HEK293T (cell line): ENCODE data around the gene CHCHD4.
"Not testable (repeated sequence)": the region's sequence is repeated elsewhere in the genome, so short reads cannot be mapped to it uniquely, and the experiment has no call there.

ENCODE experiments used
- CTCF ChIA-PET: fragments of 350-600 bp; formaldehyde crosslinking; extraction: SDS; loops from one replicate; lab custom pipeline; 2021; ENCODE audit warnings: antibody characterized with exemption, inconsistent platforms; lab: Yijun Ruan, JAX
- POLR2A ChIA-PET: fragments of 350-600 bp; formaldehyde crosslinking; extraction: SDS; loops from one replicate; lab custom pipeline; 2020; ENCODE audit warnings: antibody characterized with exemption, inconsistent platforms; lab: Yijun Ruan, JAX
- DNase-seq: peaks from one replicate; pipeline ENCODE4 v3.0.0; 2012; ENCODE audit warnings: mixed read lengths; ENCODE audit errors: extremely low spot score
- ARNT ChIP-seq: fragments of 450-650 bp; IDR thresholded peaks from 2 replicates; pipeline ENCODE4 v1.6.1; 2017; ENCODE audit warnings: mild to moderate bottlenecking
- BHLHE40 ChIP-seq: fragments of 450-650 bp; IDR thresholded peaks from 2 replicates; pipeline ENCODE4 v1.6.1; 2016; ENCODE audit warnings: mild to moderate bottlenecking, moderate library complexity, borderline replicate concordance
- CTBP1 ChIP-seq: fragments of 450-650 bp; IDR thresholded peaks from 2 replicates; pipeline ENCODE4 v1.6.1; 2016; ENCODE audit warnings: borderline replicate concordance
- ELF4 ChIP-seq: fragments of 450-650 bp; IDR thresholded peaks from 2 replicates; pipeline ENCODE4 v1.6.1; 2017; ENCODE audit warnings: antibody characterized with exemption
- FOXA1 ChIP-seq: fragments of 450-650 bp; IDR thresholded peaks from 2 replicates; pipeline ENCODE4 v1.6.1; 2016; ENCODE audit warnings: mild to moderate bottlenecking
- FOXK2 ChIP-seq: fragments of 450-650 bp; IDR thresholded peaks from 2 replicates; pipeline ENCODE4 v1.6.1; 2016; ENCODE audit warnings: mild to moderate bottlenecking
- FOXM1 ChIP-seq: fragments of 450-650 bp; IDR thresholded peaks from 2 replicates; pipeline ENCODE4 v1.6.1; 2017; ENCODE audit warnings: mild to moderate bottlenecking, borderline replicate concordance
- HDGF ChIP-seq: fragments of 450-650 bp; IDR thresholded peaks from 2 replicates; pipeline ENCODE4 v1.6.1; 2017; ENCODE audit warnings: antibody characterized with exemption, borderline replicate concordance
- L3MBTL2 ChIP-seq: fragments of 450-650 bp; conservative IDR thresholded peaks from 2 replicates; pipeline ENCODE4 v1.6.1; 2016; ENCODE audit warnings: mild to moderate bottlenecking
- LEF1 ChIP-seq: fragments of 450-650 bp; IDR thresholded peaks from 2 replicates; pipeline ENCODE4 v1.6.1; 2017; ENCODE audit warnings: mild to moderate bottlenecking, borderline replicate concordance
- NFRKB ChIP-seq: fragments of 450-650 bp; IDR thresholded peaks from 2 replicates; pipeline ENCODE4 v1.6.1; 2016; ENCODE audit warnings: mild to moderate bottlenecking, moderate library complexity
- SP1 ChIP-seq: fragments of 450-650 bp; IDR thresholded peaks from 2 replicates; pipeline ENCODE4 v1.6.1; 2017
- SUZ12 ChIP-seq: fragments of 450-650 bp; IDR thresholded peaks from 2 replicates; pipeline ENCODE4 v1.6.1; 2016; ENCODE audit warnings: mild to moderate bottlenecking
- TARDBP ChIP-seq: fragments of 450-650 bp; IDR thresholded peaks from 2 replicates; pipeline ENCODE4 v1.6.1; 2016
- ZNF384 ChIP-seq: fragments of 450-650 bp; IDR thresholded peaks from 2 replicates; pipeline ENCODE4 v1.6.1; 2016
- TF ChIP-seq, protein P1 (sequence below): fragments of 450-650 bp; IDR thresholded peaks from 2 replicates; pipeline ENCODE4 v1.6.1; 2016

Gene CHCHD4

DNA sequence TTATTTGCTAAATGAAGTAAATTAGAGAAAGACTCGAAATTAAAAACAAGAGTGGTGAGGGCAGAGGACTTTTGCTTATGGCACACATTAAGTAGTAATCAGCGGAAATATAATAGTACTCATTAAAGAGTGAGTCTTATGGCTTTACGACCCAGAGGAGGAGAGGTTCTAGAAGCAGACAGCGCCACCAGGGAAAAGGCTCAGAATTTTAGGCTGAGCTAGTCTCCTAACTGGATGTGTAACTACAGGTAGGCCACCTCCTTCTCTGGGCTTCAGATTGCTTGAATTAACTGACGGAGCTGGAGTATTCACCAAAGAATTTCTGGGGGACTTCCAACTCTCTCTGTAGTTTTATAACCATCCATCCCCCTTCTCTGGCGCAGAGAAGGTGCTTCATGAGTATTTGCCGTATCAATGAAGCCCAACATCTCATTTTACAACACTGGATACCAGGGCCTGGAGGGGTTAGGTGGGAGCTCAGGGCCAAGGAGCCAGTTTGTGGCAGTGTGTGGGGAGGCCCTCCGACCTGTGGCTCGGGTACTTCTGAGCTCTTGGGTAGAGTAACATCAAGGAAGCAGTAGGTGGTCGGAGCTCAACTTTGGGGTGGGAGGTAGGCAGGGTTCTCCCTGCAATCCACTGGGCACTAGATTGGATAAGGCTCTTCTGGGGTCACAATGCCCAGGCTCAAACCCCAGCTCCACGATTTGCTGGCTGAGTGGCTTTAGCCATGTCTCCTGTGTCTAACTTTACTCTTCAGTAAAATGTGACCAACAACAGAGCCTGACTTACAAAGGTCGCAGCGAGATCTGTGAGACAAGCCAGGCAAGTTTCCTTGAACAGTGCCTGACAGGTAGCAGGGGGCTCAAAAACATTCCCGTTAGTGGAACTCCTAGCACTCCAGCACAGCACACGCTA lies 1.1 kb downstream of the CHCHD4 start:
- DNase-seq = no peak
- ChIA-PET CTCF (interaction anchor here (1.1 kb wide), 1 partner anchor 227 kb away, joined by 3 read pairs; no protein-coding TSS in a partner anchor), POLR2A (interaction anchor here (1.0 to 1.6 kb wide), 3 partner anchors 10 to 55 kb away, joined by 4 to 6 read pairs (median 5); partner anchors contain the start of genes LSM3 and XPC)
- TF ChIP-seq FOXA1 = no peak
- TF ChIP-seq BHLHE40 = no peak
- no peak for TF ChIP-seq L3MBTL2
- no peak for TF ChIP-seq SUZ12
- no peak for TF ChIP-seq SP1
- TF ChIP-seq ELF4 = no peak
- no peak for TF ChIP-seq CTBP1
- no peak for TF ChIP-seq HDGF
- TF ChIP-seq FOXK2 = no peak
- TF ChIP-seq ZNF384 = no peak
- no peak for TF ChIP-seq TARDBP
- no peak for TF ChIP-seq ARNT
- TF ChIP-seq, protein P1, sequence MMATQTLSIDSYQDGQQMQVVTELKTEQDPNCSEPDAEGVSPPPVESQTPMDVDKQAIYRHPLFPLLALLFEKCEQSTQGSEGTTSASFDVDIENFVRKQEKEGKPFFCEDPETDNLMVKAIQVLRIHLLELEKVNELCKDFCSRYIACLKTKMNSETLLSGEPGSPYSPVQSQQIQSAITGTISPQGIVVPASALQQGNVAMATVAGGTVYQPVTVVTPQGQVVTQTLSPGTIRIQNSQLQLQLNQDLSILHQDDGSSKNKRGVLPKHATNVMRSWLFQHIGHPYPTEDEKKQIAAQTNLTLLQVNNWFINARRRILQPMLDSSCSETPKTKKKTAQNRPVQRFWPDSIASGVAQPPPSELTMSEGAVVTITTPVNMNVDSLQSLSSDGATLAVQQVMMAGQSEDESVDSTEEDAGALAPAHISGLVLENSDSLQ = no peak
- no peak for TF ChIP-seq LEF1
- no peak for TF ChIP-seq FOXM1
- no peak for TF ChIP-seq NFRKB

DNA sequence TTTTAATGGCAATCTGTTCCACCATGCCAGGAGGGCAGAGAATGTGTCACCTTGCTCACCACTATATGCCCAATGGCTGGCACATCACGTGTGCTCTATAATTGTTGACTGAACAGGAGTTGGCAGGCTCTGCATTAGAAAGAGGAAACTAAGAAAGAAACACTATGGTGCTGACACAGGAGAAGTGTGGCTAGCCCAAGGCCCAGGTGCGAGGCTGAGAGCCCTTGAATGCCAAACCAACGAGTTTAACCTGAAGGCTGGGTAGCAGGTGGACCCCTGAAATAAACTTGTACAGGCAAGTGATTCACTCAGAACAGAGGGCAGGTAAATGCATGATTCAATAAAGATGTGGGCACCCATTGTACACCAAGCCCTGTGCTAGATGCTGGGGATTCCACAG lies 2.4 kb downstream of the CHCHD4 start:
- TF ChIP-seq FOXA1 = no peak
- no peak for TF ChIP-seq TARDBP
- TF ChIP-seq HDGF = no peak
- no peak for TF ChIP-seq ZNF384
- no peak for TF ChIP-seq FOXK2
- TF ChIP-seq NFRKB = no peak
- TF ChIP-seq, protein P1 = no peak
- no peak for TF ChIP-seq SUZ12
- TF ChIP-seq ELF4 = no peak
- no peak for TF ChIP-seq LEF1
- no peak for TF ChIP-seq BHLHE40
- no peak for TF ChIP-seq L3MBTL2
- TF ChIP-seq ARNT = no peak
- no peak for TF ChIP-seq CTBP1
- no peak for TF ChIP-seq SP1
- TF ChIP-seq FOXM1 = no peak
- ChIA-PET CTCF (no interaction called here), POLR2A (interaction anchor here (1.6 kb wide), 1 partner anchor 56 kb away, joined by 6 read pairs; the partner anchor contains the start of genes LSM3 and XPC)
- DNase-seq = no peak

DNA sequence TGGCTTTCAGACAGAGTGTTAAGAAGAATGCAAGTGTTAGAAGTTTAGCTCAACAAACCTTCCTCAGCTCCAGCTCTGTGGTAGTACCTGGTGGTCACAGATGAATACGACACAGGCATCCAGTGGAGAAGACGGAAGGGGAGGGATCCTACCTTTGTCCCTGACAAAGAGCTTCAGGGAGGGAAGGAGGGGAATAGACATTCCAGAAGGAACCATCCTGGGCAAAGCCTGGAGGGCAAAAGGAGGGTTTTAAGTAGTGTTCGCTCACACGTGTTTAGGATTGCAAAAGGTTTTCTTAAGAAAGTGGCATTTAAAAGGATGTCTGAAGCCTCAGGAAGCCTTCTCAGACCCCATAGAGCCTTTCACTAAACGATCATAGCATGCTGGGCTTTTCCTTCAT lies 2.8 kb downstream of the CHCHD4 start:
- CTCF ChIA-PET = no interaction called here
- TF ChIP-seq BHLHE40 = no peak
- TF ChIP-seq HDGF = no peak
- no peak for TF ChIP-seq ELF4
- TF ChIP-seq ZNF384 = no peak
- no peak for TF ChIP-seq TARDBP
- TF ChIP-seq SP1 = no peak
- no peak for TF ChIP-seq LEF1
- TF ChIP-seq, protein P1 = no peak
- TF ChIP-seq NFRKB = no peak
- TF ChIP-seq CTBP1 = no peak
- no peak for TF ChIP-seq L3MBTL2
- no peak for TF ChIP-seq SUZ12
- no peak for TF ChIP-seq ARNT
- no peak for TF ChIP-seq FOXA1
- TF ChIP-seq FOXM1 = no peak
- TF ChIP-seq FOXK2 = no peak
- POLR2A ChIA-PET = no interaction called here
- no peak for DNase-seq

DNA sequence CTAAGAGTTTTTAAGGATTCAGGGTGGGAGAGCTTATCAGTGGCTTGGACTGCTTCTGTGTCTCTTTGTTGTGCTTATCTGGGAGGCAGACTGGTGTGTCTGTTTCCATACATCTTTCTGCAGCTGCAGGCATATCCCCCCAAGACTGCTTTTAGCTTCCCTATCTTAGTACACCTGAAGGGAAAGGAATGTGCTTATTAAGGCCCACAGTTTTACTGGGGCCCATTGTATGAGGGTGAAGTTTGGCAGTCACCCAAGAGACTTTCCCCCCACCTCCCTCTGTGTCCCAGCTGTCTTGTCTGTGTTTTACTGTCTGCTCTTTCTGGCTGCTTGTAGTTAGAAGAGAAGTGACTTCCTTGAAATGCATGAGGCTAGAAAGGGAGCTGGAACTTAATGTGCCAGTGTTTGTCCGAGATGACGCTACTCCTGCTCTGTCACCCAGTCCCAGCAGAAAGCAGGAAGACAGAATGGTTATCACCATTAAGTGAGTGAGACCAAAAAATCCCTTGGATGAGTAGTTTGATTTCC lies 3.7 kb downstream of the CHCHD4 start:
- CTCF ChIA-PET = not testable (repeated sequence)

DNA sequence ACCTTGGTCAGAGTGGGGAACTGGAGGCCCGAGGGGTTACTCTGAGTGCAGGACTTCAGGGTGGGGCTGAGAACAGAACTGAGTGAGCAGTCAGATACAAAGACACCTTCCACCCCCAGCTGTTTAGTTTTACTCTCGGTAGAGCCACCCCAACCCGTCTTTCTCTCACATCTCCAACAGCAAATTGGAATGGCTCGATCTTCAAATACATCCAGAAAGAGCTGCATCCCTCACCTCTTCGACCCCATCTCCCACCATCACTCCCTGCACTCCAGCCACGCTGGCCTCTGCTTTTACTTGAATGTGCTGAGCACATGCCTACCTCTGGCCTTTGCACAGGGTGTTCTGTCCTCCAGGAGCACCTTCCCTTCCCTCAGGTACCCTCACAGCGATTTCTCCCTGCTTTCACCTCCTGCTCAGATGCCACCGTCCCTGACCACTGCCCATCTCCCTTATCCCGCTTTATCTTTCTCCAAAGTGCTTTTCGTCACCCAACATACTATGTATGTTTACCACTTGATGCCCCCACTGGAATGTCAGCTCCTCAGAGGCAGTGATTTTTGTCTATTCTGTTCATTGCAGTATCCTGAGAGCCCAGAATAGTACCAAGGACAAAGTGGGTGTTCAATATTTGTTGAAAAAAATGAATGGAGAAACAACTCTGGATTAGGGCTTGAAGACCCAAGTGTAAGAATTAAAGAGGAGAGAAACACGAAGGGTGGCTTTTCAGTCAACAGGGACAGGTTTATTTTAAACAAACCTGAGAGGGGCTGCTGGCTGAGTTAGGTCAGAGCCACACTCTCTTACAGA lies 4.4 kb downstream of the CHCHD4 start:
- CTCF ChIA-PET = no interaction called here
- POLR2A ChIA-PET = interaction anchor here (2.1 kb wide), 1 partner anchor 58 kb away, joined by 9 read pairs; the partner anchor contains the start of genes LSM3 and XPC
- no peak for DNase-seq
- TF ChIP-seq FOXM1 (no peak), ARNT (no peak), ZNF384 (no peak), BHLHE40 (no peak), NFRKB (no peak), ELF4 (no peak), FOXA1 (no peak), LEF1 (no peak), SP1 (no peak), TARDBP (no peak)
- TF ChIP-seq, protein P1 = no peak

More for the DNA sequence above, 3.7 kb downstream of the CHCHD4 start:
- POLR2A ChIA-PET, DNase-seq: not testable (repeated sequence)
